Erythroblast (primary cell): ENCODE results near the gene OR5H1.
"Not testable (repeated sequence)": the region's sequence is repeated elsewhere in the genome, so short reads cannot be mapped to it uniquely, and the experiment has no call there.

Experiments used
- DNase-seq, 2 experiments: peaks; one replicate each; lab custom pipeline; 2025; lab: John Stamatoyannopoulos, UW
- GATA1 ChIP-seq: IDR thresholded peaks from 2 replicates; pipeline ENCODE4 v1.6.1; 2011; ENCODE audit warnings: low read depth, mild to moderate bottlenecking, control low read depth, low read length, moderate library complexity
- POLR2A ChIP-seq: IDR thresholded peaks from 2 replicates; pipeline ENCODE4 v1.6.1; 2011; ENCODE audit warnings: mild to moderate bottlenecking, low read length

OR5H1 gene

DNA sequence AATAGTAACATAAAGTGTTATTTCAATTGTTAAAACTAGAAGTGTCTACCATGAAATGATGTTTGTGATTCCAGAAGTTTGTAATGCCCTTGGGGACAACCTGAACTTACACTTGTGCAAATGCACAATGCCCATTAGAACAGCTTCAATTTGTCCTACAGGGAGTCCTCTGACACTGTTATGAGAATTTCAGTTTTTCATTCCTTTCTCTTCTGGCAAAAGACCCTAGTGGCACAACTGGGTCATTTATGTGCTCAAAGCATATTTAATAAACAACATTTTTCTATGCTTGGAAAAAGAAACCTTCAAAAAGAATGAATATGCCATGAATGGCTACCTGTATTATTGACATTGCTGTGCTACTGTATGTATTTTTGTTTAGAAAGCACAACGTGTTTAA lies at the start of gene OR5H1:
Gene OR5H1, plus strand, starts transcription at position 301 of the 400 bp plus-strand sequence. CDS start 1,977 bp downstream, outside the sequence.
- TF ChIP-seq GATA1 (no peak), POLR2A (no peak)
- DNase-seq, result no peak

GRCh38 chr3:98086873-98087272 lies 43.6 kb upstream of the OR5H1 start, which contains the start of gene OR5AC2:
TSS of gene OR5AC2 (plus strand) at chr3:98087173. CDS start at chr3:98087173, 0 bp downstream.
- TF ChIP-seq POLR2A (no peak), GATA1 (no peak)
- DNase-seq, result no peak

DNA sequence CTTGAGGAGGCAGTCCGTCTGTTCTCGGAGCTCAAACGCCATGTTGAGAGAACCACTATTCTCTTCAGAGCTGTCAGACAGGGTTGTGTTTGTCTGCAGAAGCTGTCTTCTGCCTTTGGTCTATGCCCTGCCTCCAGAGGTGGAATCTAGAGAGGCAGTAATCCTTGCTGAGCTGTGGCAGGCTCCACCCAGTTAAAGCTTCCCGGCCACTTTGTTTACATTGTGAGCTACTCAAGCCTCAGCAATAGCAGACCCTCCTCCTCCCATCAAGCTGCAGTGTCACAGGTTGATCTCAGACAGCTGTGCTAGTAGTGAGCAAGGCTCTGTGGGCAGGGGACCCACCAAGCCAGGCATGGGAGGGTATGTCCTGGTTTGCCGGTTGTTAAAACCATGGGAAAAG lies 34.6 kb upstream of the OR5H1 start:
- TF ChIP-seq POLR2A, result no peak
- no peak for TF ChIP-seq GATA1
- DNase-seq, result no peak

DNA sequence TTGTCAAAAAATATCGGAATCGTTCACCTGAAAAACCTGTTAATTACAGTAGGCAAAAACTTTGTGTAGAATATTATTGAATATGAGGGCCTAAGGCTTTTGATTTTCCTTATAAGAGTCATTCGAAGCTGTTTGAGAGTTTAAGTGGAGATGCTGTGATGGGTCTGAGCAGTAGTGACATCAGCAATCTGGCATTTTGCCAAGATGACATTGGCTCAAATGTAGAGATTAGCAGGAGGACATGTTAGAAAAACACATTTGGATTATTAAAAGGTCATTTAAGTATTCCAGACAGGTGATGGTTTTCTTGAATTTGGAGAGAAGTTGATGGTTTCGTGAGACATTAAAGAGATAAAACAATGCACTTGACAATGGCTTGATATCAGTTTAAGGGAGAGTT lies 30.7 kb upstream of the OR5H1 start:
- TF ChIP-seq POLR2A, result no peak
- TF ChIP-seq GATA1, result no peak
- peak; percentile 1 to 12 for DNase-seq

- TF ChIP-seq GATA1, result no peak
- no peak for TF ChIP-seq POLR2A
- no peak for DNase-seq
Measured at GRCh38 chr3:98108162-98108561, 22.4 kb upstream of the OR5H1 start.

GRCh38 chr3:98109807-98110549 lies 20.5 kb upstream of the OR5H1 start:
- TF ChIP-seq POLR2A (no peak), GATA1 (no peak)
- no peak for DNase-seq

DNA sequence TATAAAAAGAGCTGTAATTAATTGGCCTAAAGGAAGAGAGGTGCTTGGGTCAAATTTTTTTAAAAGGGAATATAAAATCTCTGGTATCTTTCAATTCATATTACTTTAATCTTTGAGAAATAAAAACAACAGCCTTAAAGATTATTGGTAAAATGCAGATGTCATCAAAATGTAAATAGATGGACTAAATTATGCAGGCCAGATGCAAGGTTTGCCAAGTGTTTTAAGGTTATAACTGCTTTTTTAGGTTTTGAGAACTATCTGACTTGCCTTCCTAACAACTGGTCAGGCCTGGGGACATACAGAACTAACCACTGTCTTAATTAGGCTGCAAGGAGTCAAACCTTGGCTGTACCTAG lies 20.0 kb upstream of the OR5H1 start:
- DNase-seq, result no peak
- no peak for TF ChIP-seq GATA1
- TF ChIP-seq POLR2A, result no peak

DNA sequence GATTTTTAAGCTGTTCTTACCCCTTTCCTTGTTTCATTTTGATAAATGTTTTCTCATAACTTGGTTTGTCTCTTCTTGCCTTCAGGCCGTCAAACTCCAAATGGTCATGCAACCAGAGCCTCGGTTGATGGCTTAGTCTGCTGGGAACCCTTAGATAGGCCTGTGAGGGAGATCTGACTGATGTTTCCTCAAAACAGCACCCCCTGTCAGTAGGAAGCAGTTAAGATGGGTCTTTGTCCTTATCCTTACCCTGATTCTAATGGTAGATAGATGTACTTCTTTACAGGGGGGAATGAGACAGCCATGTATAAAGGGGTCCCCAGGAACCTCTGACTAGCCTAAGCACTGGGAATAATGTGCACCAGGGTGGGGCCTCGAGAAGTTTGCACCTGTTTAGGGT lies 16.3 kb upstream of the OR5H1 start:
- no peak for DNase-seq

DNA sequence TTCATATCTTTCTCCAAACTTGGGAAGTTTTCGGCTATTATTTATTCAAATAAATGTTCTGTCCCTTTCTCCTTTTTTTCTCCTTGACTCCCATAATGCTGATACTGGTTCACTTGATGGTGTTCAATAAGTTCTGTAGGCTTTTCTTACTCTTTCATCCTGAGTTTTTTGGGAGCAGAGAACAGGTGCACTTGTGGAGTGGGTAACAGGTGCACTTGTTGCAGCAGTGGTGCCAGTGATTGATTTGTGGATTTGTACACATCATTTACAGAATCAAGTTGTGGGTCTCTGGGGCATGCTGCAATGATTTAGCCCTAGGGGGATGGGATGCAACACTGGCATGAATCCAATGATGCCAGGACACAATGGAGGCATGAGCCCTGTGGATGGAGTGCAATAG lies 14.8 kb upstream of the OR5H1 start:
- DNase-seq, result no peak
- TF ChIP-seq GATA1 (no peak), POLR2A (no peak)

More for the DNA sequence above, 16.3 kb upstream of the OR5H1 start:
- TF ChIP-seq POLR2A, result no peak
- TF ChIP-seq GATA1, result no peak

DNA sequence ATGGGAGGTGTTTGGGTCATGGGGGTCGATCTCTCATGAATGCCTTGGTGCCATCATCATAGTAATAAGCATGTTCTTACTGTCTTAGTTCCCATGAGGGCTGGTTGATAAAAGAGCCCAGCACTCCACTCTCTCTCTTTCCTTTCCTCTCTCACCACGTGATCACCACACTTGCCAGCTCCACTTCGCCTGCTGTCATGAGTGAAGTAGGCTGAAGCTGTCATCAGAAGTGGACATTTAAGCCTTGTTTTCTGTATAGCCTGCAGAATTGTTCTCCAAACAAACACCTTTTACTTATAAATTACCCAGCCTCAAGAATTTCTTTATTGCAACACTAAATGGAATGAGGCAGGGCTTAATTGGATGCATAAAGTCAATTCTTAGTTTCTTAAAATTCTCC lies 6.1 kb downstream of the OR5H1 start:
- TF ChIP-seq POLR2A (no peak), GATA1 (no peak)

DNA sequence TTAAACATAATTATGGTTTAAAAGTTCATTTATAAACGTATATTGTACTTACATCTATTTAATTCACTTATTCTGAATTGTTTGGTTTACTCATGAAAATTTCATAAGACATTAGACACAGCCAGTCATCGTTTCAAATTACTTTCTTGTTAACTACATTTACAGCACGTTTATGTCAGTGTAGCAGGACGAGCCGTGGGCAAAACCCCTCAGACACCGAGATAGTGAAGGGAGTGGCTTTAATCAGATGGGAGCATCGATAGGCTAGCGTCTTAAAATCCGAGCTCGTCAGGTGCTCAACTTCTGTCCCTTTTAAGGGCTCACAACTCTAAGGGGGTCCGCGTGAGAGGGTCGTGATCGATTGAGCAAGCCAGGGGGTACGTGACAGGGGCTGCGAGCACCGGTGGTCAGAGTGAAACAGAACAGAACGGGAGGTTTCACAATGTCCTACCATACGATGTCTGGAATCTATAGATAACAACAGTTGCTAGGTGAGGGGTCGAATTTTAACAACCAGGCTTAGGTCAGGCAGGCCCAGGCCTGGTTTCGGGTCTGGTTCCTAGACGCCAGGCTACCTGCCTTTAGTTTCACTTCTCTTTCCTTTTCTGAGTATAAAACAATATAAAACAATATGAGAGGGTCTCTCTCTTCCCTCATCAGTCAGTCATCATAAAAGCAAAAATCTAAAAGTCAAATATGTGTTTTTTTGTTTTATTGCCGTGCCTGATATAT lies 7.5 kb downstream of the OR5H1 start:
- DNase-seq, result not testable (repeated sequence)

More for the DNA sequence above, 6.1 kb downstream of the OR5H1 start:
- DNase-seq, result no peak

DNA sequence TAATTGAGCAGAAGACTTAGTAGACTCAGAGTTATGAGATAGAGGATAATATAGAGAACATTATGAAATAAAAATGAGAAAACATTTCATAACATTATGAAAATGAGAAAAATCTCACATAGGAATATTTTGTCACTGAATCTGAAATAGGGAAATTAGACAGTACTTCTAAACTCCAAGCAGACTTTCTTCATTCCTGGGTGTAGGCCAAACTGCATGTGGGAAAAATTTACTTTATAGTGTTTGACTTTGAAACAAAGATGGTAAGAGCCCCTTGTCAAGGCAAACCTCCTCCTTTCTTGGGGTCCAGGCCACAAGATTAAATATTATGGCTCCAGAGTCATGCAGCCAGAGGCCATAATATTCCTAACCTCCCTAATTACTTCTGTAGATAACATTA lies 10.0 kb downstream of the OR5H1 start:
- DNase-seq, result no peak
- TF ChIP-seq GATA1, result no peak
- no peak for TF ChIP-seq POLR2A

GRCh38 chr3:98147179-98147578 lies 16.7 kb downstream of the OR5H1 start, which contains the start of gene OR5H14:
TSS of gene OR5H14 (plus strand) at chr3:98147479. CDS start at chr3:98149386, 1,907 bp downstream.
- TF ChIP-seq POLR2A (no peak), GATA1 (no peak)
- no peak for DNase-seq

GRCh38 chr3:98148751-98149150 lies 18.2 kb downstream of the OR5H1 start:
- TF ChIP-seq GATA1 (no peak), POLR2A (no peak)
- no peak for DNase-seq

- DNase-seq, result not testable (repeated sequence)
Measured at GRCh38 chr3:98149456-98149855, 18.9 kb downstream of the OR5H1 start.
